ENCODE measurements around the gene ALDH1A3.
"Not testable (repeated sequence)": the region's sequence is repeated elsewhere in the genome, so short reads cannot be mapped to it uniquely, and the experiment has no call there.

ALDH1A3 gene

DNA sequence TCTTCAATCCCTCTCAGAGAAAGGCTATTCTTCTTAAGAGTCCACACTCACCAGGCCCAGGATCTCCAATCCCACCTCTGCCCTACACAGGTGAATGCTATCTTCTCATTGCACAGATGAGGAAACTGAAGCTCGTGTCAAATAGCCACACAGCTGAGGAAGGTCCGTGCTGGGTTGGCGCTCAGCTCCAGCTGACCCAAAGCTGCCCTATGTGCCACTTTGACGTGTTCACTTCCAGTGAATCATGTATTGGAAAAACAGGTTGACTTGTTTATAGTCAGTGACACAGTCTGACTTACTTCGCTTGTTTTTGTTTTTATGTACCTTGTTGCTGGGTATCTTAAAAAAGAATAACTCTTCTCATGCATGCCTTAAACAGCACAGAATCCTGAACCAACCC, 32.4 kb upstream of the ALDH1A3 start:
- Histone ChIP-seq H3K9me3 (no peaks in the 10 kb centered on the region), H3K4me1 (no peaks in the 10 kb centered on the region), H3K4me3 (ENCODE audit: low read depth, low read length) (no peak overlapping the region), H3K36me3 (no peaks in the 10 kb centered on the region), H3K27me3 (no peaks in the 10 kb centered on the region)
- DNase-seq: no peak
- TF ChIP-seq, protein P1, sequence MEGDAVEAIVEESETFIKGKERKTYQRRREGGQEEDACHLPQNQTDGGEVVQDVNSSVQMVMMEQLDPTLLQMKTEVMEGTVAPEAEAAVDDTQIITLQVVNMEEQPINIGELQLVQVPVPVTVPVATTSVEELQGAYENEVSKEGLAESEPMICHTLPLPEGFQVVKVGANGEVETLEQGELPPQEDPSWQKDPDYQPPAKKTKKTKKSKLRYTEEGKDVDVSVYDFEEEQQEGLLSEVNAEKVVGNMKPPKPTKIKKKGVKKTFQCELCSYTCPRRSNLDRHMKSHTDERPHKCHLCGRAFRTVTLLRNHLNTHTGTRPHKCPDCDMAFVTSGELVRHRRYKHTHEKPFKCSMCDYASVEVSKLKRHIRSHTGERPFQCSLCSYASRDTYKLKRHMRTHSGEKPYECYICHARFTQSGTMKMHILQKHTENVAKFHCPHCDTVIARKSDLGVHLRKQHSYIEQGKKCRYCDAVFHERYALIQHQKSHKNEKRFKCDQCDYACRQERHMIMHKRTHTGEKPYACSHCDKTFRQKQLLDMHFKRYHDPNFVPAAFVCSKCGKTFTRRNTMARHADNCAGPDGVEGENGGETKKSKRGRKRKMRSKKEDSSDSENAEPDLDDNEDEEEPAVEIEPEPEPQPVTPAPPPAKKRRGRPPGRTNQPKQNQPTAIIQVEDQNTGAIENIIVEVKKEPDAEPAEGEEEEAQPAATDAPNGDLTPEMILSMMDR (IDR thresholded peaks at IDR 0.05; ENCODE audit: low read depth, low read length): no peak

DNA sequence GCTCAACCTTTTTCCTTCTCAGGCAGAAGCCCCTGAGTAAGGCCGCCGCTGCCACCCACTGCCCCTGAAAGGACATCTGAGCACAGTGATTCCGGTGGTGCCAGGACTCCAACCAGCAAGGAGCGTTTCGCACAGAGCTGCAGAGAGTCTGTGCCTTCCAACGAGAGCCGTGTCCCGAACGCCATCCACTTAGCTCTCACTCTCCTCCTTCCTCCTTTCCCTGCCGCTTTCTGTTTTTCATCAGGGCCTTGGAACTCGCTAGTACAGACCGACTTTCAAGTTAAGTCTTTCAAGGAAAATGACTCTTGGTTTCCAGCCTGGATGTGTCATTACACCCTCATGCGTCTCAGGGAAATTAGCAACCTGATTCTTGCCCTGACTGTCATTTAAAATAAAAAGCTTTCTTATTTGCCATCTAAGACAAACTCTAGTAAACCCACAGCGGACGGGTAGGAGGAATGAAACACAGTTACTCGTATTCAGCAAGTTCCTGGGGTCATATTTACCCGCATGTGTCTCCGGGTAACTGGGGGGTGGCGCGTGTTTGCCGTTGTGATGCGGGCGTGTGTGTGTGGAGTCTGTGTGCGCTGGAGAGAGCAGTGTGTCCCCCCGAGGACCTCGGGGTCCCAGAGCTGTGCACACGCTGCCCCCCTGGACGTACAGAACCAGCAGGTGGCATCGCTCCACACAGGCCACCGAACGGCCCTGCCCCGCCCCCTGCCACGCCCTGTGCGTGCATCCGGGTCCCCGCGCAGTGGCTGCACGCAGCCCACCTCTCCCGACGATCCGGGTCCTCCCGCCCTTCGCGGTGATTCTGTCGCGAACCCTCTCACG, 30.4 kb upstream of the ALDH1A3 start:
- TF ChIP-seq, protein P1 (IDR thresholded peaks at IDR 0.05; ENCODE audit: low read depth, low read length): peak; percentile 36; the same call in 1 of the 2 replicates
- Histone ChIP-seq H3K36me3 (no peaks in the 10 kb centered on the region), H3K4me1 (no peaks in the 10 kb centered on the region), H3K9me3 (no peaks in the 10 kb centered on the region), H3K4me3 (ENCODE audit: low read depth, low read length) (peak overlapping the region; percentile 66), H3K27me3 (no peaks in the 10 kb centered on the region)
- peak; percentile 77 for DNase-seq

DNA sequence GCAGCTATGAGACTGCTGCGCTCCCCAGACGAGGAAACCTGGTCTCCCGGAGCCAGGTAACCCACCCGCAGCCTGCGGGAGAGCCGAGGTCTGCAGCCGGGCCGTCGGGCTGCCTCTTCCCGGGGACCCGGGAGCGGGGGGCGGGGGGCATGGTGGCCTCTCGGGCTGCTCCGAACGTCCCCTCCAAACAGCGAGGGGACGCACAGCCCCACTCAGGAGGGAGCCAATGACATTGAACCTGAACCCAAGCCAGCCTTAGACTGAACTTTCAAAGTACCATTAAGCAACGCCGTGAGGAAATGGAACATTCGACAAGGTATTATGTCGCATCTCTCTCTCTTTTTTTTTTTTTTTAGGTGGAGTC, 29.8 kb upstream of the ALDH1A3 start:
- Histone ChIP-seq H3K27me3 (no peaks in the 10 kb centered on the region), H3K36me3 (no peaks in the 10 kb centered on the region), H3K4me1 (no peaks in the 10 kb centered on the region), H3K4me3 (ENCODE audit: low read depth, low read length) (peak overlapping the region; percentile 66), H3K9me3 (no peaks in the 10 kb centered on the region)
- TF ChIP-seq, protein P1 (IDR thresholded peaks at IDR 0.05; ENCODE audit: low read depth, low read length): no peak
- no peak for DNase-seq

DNA sequence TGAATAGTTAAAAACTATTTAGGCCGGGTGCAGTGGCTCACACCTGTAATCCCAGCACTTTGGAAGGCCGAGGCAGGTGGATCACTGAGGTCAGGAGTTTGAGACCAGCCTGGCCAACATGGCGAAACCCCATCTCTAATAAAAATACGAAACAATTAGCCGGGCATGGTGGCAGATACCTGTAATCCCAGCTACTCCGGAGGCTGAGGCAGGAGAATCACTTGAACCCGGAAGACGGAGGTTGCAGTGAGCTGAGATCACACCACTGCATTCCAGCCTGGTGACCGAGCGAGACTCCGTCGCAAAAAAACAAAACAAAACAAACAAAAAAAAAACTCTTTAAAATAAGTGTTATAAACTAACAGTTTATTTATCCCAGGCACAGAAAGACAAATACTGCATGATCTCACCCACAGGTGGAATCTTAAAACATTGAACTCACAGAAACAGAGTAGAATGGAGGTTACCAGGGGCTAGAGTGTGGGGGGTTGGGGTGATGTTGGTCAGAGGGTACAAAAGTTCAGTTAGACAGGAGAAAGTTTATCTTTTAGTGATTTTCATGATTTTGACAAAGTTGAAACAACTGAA, 28.1 kb upstream of the ALDH1A3 start:
- H3K36me3 ChIP-seq; H3K4me1 ChIP-seq; H3K4me3 ChIP-seq (ENCODE audit: low read depth, low read length); H3K27me3 ChIP-seq; H3K9me3 ChIP-seq; DNase-seq: not testable (repeated sequence)

DNA sequence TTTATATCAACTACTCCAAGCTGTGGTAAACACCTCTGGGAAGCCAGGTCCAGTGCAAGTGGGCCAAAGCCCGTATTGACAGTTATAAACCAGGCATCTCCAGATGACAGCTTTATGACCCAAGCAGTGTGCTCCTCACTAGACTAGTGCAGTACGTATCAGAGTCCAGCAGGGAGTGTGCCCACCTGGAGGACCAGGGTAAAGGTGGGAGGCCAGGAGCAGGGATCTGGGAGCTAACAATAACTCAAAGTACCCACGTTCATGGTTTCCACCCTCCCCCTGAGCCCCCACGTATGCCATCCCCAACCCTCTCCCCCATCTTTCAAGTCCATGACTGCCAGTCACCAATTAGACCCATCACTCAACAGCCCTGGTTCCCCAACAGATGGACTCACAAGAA, 27.0 kb upstream of the ALDH1A3 start:
- Histone ChIP-seq H3K9me3 (no peaks in the 10 kb centered on the region), H3K36me3 (no peaks in the 10 kb centered on the region), H3K4me3 (ENCODE audit: low read depth, low read length) (no peak overlapping the region), H3K27me3 (no peaks in the 10 kb centered on the region), H3K4me1 (no peaks in the 10 kb centered on the region)
- TF ChIP-seq, protein P1 (IDR thresholded peaks at IDR 0.05; ENCODE audit: low read depth, low read length): no peak
- no peak for DNase-seq

DNA sequence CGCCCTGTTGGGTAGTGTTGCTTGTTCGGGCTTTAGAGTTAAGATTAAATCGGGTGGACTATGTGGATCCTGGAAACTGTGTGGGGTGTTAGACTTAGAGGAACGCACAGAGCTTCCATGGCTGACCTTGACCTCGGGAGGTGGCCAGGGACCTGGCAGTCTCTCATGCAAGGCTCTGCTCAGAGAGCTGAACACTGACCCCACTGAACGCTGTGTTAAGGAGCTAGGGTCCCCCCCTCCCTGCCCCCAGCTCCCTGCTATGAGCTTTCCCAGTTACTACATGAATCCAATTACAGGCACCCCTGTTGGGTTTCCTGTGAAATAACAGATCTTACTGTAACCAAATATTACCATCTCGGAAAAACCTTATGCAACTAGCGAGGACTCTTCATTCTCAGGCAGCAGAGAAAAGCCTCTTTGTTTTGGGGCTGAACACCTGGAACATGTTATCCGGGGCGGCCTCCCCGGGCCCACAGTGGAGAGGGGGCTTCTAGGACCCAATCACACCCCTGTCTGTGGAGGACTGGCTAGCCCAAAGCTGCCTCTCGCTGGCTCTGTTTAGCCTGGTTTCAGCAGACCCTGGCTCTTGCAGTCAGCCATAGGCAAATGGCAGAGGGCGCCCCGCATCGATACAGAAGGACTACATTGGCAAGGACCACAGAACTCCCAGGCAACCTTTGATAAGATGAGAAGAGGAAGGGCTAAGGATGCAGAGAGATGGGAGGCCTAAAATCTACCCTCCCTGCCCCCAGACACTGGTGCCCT, 25.8 kb upstream of the ALDH1A3 start:
- no peaks in the 10 kb centered on the region for H3K27me3 ChIP-seq
- TF ChIP-seq, protein P1 (IDR thresholded peaks at IDR 0.05; ENCODE audit: low read depth, low read length): no peak
- no peak overlapping the region for H3K4me3 ChIP-seq (ENCODE audit: low read depth, low read length)
- H3K9me3 ChIP-seq: no peaks in the 10 kb centered on the region
- no peaks in the 10 kb centered on the region for H3K36me3 ChIP-seq
- no peaks in the 10 kb centered on the region for H3K4me1 ChIP-seq
- no peak for DNase-seq
